ENCODE data around the gene BNC2.

GRCh38 chr9:16595227-16595626 lies 275.2 kb downstream of the BNC2 start:
- TF ChIP-seq CTCF (IDR thresholded peaks at IDR 0.05; ENCODE audit: poor library complexity) (no peak), EZH2 (IDR thresholded peaks at IDR 0.05; ENCODE audit: borderline replicate concordance) (no peak), EZH2phosphoT487 (IDR thresholded peaks at IDR 0.05; ENCODE audit: low read depth, severe bottlenecking, unreplicated experiment) (no peak)
